Prostate gland (tissue), 2 donors: ENCODE measurements around the gene FAM24B. TPM values are rescaled to one million over a fixed set of nuclear protein-coding genes. Genes with fewer than 3 reads are reported as not detected.

Experiments
- DNase-seq: peaks from one replicate; pipeline ENCODE4 v3.0.0-alpha.2; 2019; ENCODE audit warnings: low spot score
- H3K27ac ChIP-seq, 2 donors: fragments of 200-600 bp; sonication (generic); 2 replicates each; pipeline ENCODE4 v1.5.1; 2017 to 2019
- H3K27me3 ChIP-seq: fragments of 200-600 bp; sonication (generic); replicated peaks from 2 replicates; pipeline ENCODE4 v1.5.1; 2019; ENCODE audit not compliant: insufficient read depth
- H3K36me3 ChIP-seq, 2 donors: fragments of 200-600 bp; sonication (generic); 1 replicate in 1 of 2; 2 replicates in 1 of 2; pipeline versions ENCODE4 v1.5.1 to v1.8.1; 2017 to 2019
- H3K4me1 ChIP-seq: fragments of 200-600 bp; sonication (generic); replicated peaks from 2 replicates; pipeline ENCODE4 v1.5.1; 2019
- H3K4me3 ChIP-seq, 2 donors: fragments of 200-600 bp; sonication (generic); 2 replicates each; pipeline ENCODE4 v1.5.1; 2017 to 2019
- H3K9me3 ChIP-seq: fragments of 200-600 bp; sonication (generic); 2 replicates; pipeline ENCODE4 v1.5.1; 2017
- POLR2A ChIP-seq: fragments of 450-650 bp; IDR thresholded peaks from one replicate; pipeline ENCODE4 v1.6.1; 2016; ENCODE audit warnings: antibody characterized with exemption, mild to moderate bottlenecking
- POLR2AphosphoS5 ChIP-seq: sonication (generic); formaldehyde crosslinking; IDR thresholded peaks from one replicate; pipeline ENCODE4 v1.6.1; 2017; ENCODE audit warnings: antibody characterized with exemption
- WGBS: methylation state at CpG from one replicate; pipeline ENCODE4 v1.1.5; 2018; 5-methylcytosine and 5-hydroxymethylcytosine counted together
- intact Hi-C: fragments of 100-400 bp; cut with DNase I; formaldehyde crosslinking; loops from one replicate; pipeline ENCODE4 v1.14.2; 2022
- total RNA-seq, 2 donors: library from RNA; depleted of rRNA; stranded (reverse); fragments of >200 nt; gene quantifications; one replicate each; pipeline ENCODE4 v1.1.0, GENCODE V29; 2016
- TF ChIP-seq, protein P1 (sequence below), 4 experiments: fragments of 200-600 bp in 2 of 4; fragments of 450-650 bp in 2 of 4; sonication (generic) in 2 of 4; IDR thresholded peaks; 1 replicate in 3 of 4; 2 replicates in 1 of 4; pipeline ENCODE4 v1.5.1; 2016 to 2019; ENCODE audit warnings: antibody characterized with exemption in 4 of 4, mild to moderate bottlenecking in 2 of 4, moderate library complexity in 2 of 4

FAM24B gene
- total RNA-seq, 2 donors from 2014 or later: 5.7 to 5.9 TPM

DNA sequence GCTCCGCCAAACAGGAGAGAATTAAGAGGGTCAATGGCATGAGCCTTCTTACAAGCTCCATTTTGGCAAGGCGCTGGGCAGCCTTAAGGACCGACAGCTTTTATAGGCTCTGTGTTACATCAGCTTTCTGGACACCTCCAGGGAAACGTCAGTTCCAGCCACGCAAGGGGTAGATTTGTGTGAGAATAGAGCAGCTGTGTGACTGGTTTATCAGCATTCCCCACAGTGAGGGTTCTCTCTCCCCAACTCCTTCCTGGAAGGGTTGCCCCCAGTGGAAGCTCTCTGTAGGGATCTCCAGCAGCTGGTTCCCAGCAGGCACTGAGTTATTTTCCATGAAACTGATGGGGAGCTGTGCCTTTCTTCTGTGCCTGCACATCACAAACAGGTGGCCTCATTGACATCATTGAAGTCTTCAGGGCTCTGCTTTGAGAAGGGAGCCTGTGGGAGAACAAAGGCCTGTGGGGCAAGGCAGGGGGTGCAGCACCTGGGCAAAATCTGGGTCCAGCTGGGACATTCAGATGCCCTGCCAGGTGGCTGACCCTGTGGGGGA lies 33.5 kb downstream of the FAM24B start, which contains the start of gene CUZD1:
Gene CUZD1, minus strand, starts transcription at position 75 of the 550 bp plus-strand sequence. Its CDS starts 14 bp downstream, at position 61.
- H3K4me3 ChIP-seq: no peak within 1 kb of the TSS
- intact Hi-C loops: no loop called here
- WGBS: 66% methylated on average over 5 of the region's 5 CpGs
- H3K27ac ChIP-seq: no peak within 1 kb of the TSS
- H3K4me1 ChIP-seq: no peaks in the 10 kb centered on the region
- TF ChIP-seq POLR2AphosphoS5 (no peak), POLR2A (no peak)
- TF ChIP-seq, protein P1, sequence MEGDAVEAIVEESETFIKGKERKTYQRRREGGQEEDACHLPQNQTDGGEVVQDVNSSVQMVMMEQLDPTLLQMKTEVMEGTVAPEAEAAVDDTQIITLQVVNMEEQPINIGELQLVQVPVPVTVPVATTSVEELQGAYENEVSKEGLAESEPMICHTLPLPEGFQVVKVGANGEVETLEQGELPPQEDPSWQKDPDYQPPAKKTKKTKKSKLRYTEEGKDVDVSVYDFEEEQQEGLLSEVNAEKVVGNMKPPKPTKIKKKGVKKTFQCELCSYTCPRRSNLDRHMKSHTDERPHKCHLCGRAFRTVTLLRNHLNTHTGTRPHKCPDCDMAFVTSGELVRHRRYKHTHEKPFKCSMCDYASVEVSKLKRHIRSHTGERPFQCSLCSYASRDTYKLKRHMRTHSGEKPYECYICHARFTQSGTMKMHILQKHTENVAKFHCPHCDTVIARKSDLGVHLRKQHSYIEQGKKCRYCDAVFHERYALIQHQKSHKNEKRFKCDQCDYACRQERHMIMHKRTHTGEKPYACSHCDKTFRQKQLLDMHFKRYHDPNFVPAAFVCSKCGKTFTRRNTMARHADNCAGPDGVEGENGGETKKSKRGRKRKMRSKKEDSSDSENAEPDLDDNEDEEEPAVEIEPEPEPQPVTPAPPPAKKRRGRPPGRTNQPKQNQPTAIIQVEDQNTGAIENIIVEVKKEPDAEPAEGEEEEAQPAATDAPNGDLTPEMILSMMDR (IDR thresholded peaks at IDR 0.05): no peak
- H3K36me3 ChIP-seq: no peaks in the 10 kb centered on the region
- no peak for DNase-seq
- no peaks in the 10 kb centered on the region for H3K27me3 ChIP-seq
- H3K9me3 ChIP-seq: no peaks in the 10 kb centered on the region

DNA sequence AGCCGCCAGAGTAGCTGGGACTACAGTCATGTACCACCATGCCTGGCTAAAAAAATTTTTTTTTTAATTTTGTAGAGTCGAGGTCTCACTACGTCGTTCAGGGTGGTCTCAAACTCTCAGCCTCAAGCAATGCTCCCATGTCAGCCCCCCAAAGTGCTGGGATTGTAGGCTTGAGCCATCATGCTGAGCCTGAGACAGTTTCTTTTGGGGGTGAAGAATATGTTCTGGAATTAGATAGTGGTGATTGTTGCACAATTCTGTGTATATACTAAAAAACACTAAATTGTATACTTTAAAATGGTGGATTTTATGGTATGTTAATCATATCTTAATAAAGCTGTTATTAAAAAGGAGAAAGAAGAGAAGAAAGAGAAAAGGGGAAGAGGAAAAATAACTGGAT lies 35.2 kb downstream of the FAM24B start:
- 99% methylated on average over 4 of the region's 4 CpGs for WGBS
- Histone ChIP-seq H3K27me3 (no peaks in the 10 kb centered on the region), H3K36me3 (no peaks in the 10 kb centered on the region), H3K27ac (no peak overlapping the region), H3K4me3 (no peak overlapping the region), H3K4me1 (no peaks in the 10 kb centered on the region), H3K9me3 (no peaks in the 10 kb centered on the region)
- TF ChIP-seq POLR2A (no peak), POLR2AphosphoS5 (no peak)
- TF ChIP-seq, protein P1 (IDR thresholded peaks at IDR 0.05): no peak
- intact Hi-C loops: no loop called here
- no peak for DNase-seq

GRCh38 chr10:122841569-122841968 lies 37.8 kb downstream of the FAM24B start:
- no peaks in the 10 kb centered on the region for H3K36me3 ChIP-seq
- TF ChIP-seq, protein P1 (IDR thresholded peaks at IDR 0.05): no peak
- no peak for TF ChIP-seq POLR2AphosphoS5
- TF ChIP-seq POLR2A: no peak
- DNase-seq: no peak
- H3K27ac ChIP-seq: no peak overlapping the region
- no peaks in the 10 kb centered on the region for H3K9me3 ChIP-seq
- no peaks in the 10 kb centered on the region for H3K4me1 ChIP-seq
- H3K27me3 ChIP-seq: no peaks in the 10 kb centered on the region
- H3K4me3 ChIP-seq: no peak overlapping the region
- intact Hi-C loops: no loop called here

GRCh38 chr10:122839505-122839904 lies 39.9 kb downstream of the FAM24B start:
- no peaks in the 10 kb centered on the region for H3K27me3 ChIP-seq
- no peaks in the 10 kb centered on the region for H3K4me1 ChIP-seq
- H3K36me3 ChIP-seq: no peaks in the 10 kb centered on the region
- no peak overlapping the region for H3K4me3 ChIP-seq
- H3K27ac ChIP-seq: no peak overlapping the region
- TF ChIP-seq, protein P1 (IDR thresholded peaks at IDR 0.05): no peak
- TF ChIP-seq POLR2AphosphoS5 (no peak), POLR2A (no peak)
- no peaks in the 10 kb centered on the region for H3K9me3 ChIP-seq
- intact Hi-C loops: no loop called here
- no peak for DNase-seq

GRCh38 chr10:122838880-122839279 lies 40.5 kb downstream of the FAM24B start:
- WGBS: 80% methylated on average over 4 of the region's 4 CpGs
- intact Hi-C loops: no loop called here
- no peak for DNase-seq

More at GRCh38 chr10:122838880-122839279, 40.5 kb downstream of the FAM24B start:
- TF ChIP-seq POLR2AphosphoS5: no peak
- TF ChIP-seq POLR2A: no peak
- TF ChIP-seq, protein P1 (IDR thresholded peaks at IDR 0.05): no peak
- Histone ChIP-seq H3K36me3 (no peaks in the 10 kb centered on the region), H3K27me3 (no peaks in the 10 kb centered on the region), H3K27ac (no peak overlapping the region), H3K9me3 (no peaks in the 10 kb centered on the region), H3K4me1 (no peaks in the 10 kb centered on the region), H3K4me3 (no peak overlapping the region)
